Ishikawa (cell line): Measurements from ENCODE around the gene HTT.

Source experiments
- CEBPB ChIP-seq: IDR thresholded peaks from 2 replicates; pipeline ENCODE4 v1.6.1; 2012
- CREB1 ChIP-seq: IDR thresholded peaks from 2 replicates; pipeline ENCODE4 v1.6.1; 2012; ENCODE audit warnings: low read depth
- EGR1 ChIP-seq: IDR thresholded peaks from 2 replicates; pipeline ENCODE4 v1.6.1; 2012
- EP300 ChIP-seq: IDR thresholded peaks from 2 replicates; pipeline ENCODE4 v1.6.1; 2012; ENCODE audit warnings: borderline replicate concordance
- FOXM1 ChIP-seq: IDR thresholded peaks from 2 replicates; pipeline ENCODE4 v1.6.1; 2012; ENCODE audit warnings: low read depth, borderline replicate concordance
- NFIC ChIP-seq: IDR thresholded peaks from 2 replicates; pipeline ENCODE4 v1.6.1; 2012
- RAD21 ChIP-seq: IDR thresholded peaks from 2 replicates; pipeline ENCODE4 v1.6.1; 2012; ENCODE audit warnings: low read depth
- TAF1 ChIP-seq: IDR thresholded peaks from 2 replicates; pipeline ENCODE4 v1.6.1; 2012; ENCODE audit warnings: low read depth, mild to moderate bottlenecking
- TCF12 ChIP-seq: IDR thresholded peaks from 2 replicates; pipeline ENCODE4 v1.6.1; 2012; ENCODE audit warnings: low read depth
- TEAD4 ChIP-seq: IDR thresholded peaks from 2 replicates; pipeline ENCODE4 v1.6.1; 2012
- YY1 ChIP-seq: IDR thresholded peaks from 2 replicates; pipeline ENCODE4 v1.6.1; 2012; ENCODE audit warnings: low read depth
- ZBTB7A ChIP-seq: IDR thresholded peaks from 2 replicates; pipeline ENCODE4 v1.6.1; 2012; ENCODE audit warnings: low read depth
- TF ChIP-seq, protein P1 (sequence below): IDR thresholded peaks from 2 replicates; pipeline ENCODE4 v1.6.1; 2012
- TF ChIP-seq, protein P2 (sequence below): IDR thresholded peaks from 2 replicates; pipeline ENCODE4 v1.6.1; 2012
- TF ChIP-seq, protein P3 (sequence below): IDR thresholded peaks from 2 replicates; pipeline ENCODE4 v1.6.1; 2012; ENCODE audit warnings: low read depth, mild to moderate bottlenecking

Gene HTT

DNA sequence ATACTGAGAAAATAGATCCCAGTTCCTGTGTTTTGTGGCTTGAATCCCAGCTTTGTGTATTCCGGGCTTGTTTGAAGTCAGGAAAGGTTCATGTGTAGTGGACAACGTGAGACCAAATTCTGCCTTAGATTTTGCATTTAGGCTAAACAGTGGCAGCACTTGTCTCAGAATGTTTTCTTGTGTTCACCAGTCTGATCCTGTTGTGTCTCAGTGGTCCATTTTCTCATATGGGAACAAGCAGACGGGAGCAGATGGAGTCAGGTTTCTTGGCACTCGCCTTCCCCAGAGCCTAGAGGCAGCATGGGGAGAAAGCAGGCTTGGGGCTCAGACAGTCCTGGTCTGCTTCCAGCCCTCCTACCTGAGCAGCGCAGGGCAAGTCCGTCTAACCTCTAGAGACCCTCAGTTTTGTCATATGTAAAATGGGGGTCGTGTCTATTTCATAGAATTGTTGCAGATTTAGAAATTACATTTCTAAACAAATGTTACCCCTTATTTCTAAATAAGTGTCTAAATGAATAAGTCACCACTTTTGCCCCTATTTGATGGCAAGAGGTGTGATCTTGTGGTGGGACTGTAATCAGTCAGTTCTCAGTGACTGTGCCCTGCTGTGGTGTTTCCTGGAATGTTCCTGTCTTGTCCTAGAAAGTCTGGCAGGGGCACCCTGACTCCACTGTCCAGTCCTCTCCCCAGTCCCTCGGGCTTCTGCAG lies 146.1 kb downstream of the HTT start:
- no peak for TF ChIP-seq TCF12
- no peak for TF ChIP-seq YY1
- TF ChIP-seq TEAD4: no peak
- no peak for TF ChIP-seq EGR1

DNA sequence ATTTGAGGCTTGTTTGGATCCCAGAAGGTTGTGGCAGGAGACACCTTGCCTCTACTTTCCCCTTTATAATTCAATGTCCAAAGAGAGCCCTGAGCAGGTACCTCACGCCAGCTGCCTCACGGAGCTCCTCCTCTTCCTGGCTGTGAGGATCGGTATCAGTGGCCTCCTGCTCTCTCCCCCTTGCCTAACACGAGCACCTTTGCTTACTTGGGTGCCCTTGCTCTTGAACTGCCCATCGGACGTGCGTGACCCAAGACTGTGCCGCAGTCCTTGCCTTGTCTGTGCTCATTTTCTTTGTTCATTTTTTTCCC lies 146.7 kb downstream of the HTT start:
- no peak for TF ChIP-seq TCF12

DNA sequence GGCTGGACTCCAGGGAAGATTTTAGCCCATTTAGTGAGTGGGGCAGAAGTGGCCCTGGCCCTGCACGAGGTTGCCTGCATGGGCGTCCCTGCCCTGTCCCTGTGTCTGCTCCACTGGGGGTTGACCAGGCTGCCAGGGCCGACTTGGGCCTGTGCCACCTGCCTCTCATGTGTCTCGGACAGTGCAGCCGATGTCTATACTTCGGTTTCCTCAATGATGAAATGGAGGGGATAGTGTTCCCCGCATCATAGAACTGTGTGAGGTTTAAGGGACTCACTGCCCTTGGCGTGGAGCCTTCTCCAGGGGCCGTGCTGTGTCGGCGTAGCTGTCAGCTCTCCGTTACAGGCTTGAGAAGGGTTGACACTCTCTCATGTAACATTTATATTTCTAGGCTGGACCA lies 147.5 kb downstream of the HTT start:
- TF ChIP-seq, protein P1, sequence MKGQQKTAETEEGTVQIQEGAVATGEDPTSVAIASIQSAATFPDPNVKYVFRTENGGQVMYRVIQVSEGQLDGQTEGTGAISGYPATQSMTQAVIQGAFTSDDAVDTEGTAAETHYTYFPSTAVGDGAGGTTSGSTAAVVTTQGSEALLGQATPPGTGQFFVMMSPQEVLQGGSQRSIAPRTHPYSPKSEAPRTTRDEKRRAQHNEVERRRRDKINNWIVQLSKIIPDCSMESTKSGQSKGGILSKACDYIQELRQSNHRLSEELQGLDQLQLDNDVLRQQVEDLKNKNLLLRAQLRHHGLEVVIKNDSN: no peak
- TF ChIP-seq EP300 (no peak), TCF12 (no peak), TAF1 (no peak), CEBPB (no peak), YY1 (no peak), EGR1 (no peak), RAD21 (no peak), ZBTB7A (no peak), CREB1 (no peak), TEAD4 (no peak), NFIC (no peak), FOXM1 (no peak)
- TF ChIP-seq, protein P2, sequence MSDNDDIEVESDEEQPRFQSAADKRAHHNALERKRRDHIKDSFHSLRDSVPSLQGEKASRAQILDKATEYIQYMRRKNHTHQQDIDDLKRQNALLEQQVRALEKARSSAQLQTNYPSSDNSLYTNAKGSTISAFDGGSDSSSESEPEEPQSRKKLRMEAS: no peak
- TF ChIP-seq, protein P3, sequence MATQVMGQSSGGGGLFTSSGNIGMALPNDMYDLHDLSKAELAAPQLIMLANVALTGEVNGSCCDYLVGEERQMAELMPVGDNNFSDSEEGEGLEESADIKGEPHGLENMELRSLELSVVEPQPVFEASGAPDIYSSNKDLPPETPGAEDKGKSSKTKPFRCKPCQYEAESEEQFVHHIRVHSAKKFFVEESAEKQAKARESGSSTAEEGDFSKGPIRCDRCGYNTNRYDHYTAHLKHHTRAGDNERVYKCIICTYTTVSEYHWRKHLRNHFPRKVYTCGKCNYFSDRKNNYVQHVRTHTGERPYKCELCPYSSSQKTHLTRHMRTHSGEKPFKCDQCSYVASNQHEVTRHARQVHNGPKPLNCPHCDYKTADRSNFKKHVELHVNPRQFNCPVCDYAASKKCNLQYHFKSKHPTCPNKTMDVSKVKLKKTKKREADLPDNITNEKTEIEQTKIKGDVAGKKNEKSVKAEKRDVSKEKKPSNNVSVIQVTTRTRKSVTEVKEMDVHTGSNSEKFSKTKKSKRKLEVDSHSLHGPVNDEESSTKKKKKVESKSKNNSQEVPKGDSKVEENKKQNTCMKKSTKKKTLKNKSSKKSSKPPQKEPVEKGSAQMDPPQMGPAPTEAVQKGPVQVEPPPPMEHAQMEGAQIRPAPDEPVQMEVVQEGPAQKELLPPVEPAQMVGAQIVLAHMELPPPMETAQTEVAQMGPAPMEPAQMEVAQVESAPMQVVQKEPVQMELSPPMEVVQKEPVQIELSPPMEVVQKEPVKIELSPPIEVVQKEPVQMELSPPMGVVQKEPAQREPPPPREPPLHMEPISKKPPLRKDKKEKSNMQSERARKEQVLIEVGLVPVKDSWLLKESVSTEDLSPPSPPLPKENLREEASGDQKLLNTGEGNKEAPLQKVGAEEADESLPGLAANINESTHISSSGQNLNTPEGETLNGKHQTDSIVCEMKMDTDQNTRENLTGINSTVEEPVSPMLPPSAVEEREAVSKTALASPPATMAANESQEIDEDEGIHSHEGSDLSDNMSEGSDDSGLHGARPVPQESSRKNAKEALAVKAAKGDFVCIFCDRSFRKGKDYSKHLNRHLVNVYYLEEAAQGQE: no peak

DNA sequence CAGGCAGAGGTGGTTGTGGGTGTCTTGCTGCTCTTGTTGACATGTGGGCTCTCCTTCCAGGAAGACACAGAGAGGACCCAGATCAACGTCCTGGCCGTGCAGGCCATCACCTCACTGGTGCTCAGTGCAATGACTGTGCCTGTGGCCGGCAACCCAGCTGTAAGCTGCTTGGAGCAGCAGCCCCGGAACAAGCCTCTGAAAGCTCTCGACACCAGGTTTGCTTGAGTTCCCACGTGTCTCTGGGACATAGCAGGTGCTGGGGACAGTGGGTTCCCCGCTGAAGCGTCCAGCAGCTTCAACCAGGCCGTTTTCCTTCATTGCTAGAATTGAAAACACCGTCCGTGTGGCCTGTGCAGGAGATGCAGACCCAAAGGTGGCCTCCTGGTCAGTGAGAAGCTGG lies 148.9 kb downstream of the HTT start:
- TF ChIP-seq RAD21 (no peak), EP300 (no peak), NFIC (no peak), TEAD4 (no peak), CEBPB (no peak), YY1 (no peak)
- TF ChIP-seq, protein P3: no peak
- TF ChIP-seq, protein P1: no peak

DNA sequence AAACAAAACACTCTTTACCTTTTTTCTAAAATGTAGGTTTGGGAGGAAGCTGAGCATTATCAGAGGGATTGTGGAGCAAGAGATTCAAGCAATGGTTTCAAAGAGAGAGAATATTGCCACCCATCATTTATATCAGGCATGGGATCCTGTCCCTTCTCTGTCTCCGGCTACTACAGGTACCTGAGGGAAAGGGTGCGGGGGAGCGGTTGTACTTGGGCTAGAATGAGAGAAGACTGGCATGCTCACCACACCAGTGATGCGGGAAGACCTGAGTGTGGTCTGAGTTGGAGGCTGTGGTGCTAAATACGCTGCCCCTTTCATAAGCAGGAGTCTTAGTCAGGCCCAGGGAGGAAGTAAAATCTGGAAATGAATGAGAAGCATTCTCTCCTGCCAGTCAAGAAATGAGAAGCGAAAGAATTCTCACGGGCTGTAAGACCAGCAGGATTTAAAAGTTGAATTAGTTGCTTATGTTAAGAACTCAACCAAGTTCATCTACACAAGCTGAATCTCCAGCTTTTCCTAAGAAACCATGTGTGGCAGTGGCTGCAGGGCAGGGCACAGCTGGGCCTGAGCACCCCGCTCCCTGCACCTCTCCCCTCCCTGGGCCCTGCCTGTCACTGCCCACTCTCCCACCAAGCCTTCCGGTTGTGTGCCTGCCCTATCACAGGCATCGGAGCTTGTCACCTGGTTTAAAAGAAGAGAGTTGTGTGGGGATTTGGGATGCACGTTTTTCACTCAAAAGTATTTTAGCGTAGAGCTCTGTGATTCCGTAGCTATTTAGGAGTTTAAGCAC lies 149.7 kb downstream of the HTT start:
- TF ChIP-seq ZBTB7A (no peak), TAF1 (no peak), TEAD4 (no peak), CEBPB (no peak)
- TF ChIP-seq, protein P3: no peak
